HL-60 (cell line): ENCODE measurements around the gene SMIM12.

ENCODE experiments used
- DNase-seq, 2 experiments: peaks; one replicate each; pipeline ENCODE4 v3.0.0-alpha.2; 2010 to 2020; ENCODE audit warnings: low read depth in 1 of 2, low spot score in 1 of 2
- H3K27ac ChIP-seq: fragments of 250-450 bp; sonication (Bioruptor Pico); replicated peaks from 2 replicates; pipeline ENCODE4 v1.5.1; 2020; ENCODE audit warnings: mild to moderate bottlenecking, moderate library complexity
- H3K27me3 ChIP-seq: fragments of 250-450 bp; sonication (Bioruptor Pico); 2 replicates; pipeline ENCODE4 v1.5.1; 2021; ENCODE audit warnings: mild to moderate bottlenecking, moderate library complexity; ENCODE audit not compliant: insufficient read depth, poor library complexity, severe bottlenecking
- H3K4me3 ChIP-seq: replicated peaks from 2 replicates; pipeline ENCODE4 v1.5.1; 2011; ENCODE audit warnings: mild to moderate bottlenecking, control low read depth, low read length; ENCODE audit not compliant: insufficient read depth
- GABPA ChIP-seq: IDR thresholded peaks from 2 replicates; pipeline ENCODE4 v1.6.1; 2012; ENCODE audit warnings: low read depth
- POLR2AphosphoS5 ChIP-seq: IDR thresholded peaks from 2 replicates; pipeline ENCODE4 v1.6.1; 2012; ENCODE audit warnings: low read depth
- REST ChIP-seq: IDR thresholded peaks from 2 replicates; pipeline ENCODE4 v1.6.1; 2012; ENCODE audit warnings: low read depth; ENCODE audit not compliant: insufficient replicate concordance
- SPI1 ChIP-seq: IDR thresholded peaks from 2 replicates; pipeline ENCODE4 v1.6.1; 2012; ENCODE audit warnings: low read depth, mild to moderate bottlenecking, borderline replicate concordance
- TF ChIP-seq, protein P1 (sequence below): IDR thresholded peaks from one replicate; pipeline ENCODE4 v1.5.1; 2011; ENCODE audit warnings: low read length, control low read depth, inconsistent platforms; ENCODE audit not compliant: insufficient read depth

The SMIM12 gene

DNA sequence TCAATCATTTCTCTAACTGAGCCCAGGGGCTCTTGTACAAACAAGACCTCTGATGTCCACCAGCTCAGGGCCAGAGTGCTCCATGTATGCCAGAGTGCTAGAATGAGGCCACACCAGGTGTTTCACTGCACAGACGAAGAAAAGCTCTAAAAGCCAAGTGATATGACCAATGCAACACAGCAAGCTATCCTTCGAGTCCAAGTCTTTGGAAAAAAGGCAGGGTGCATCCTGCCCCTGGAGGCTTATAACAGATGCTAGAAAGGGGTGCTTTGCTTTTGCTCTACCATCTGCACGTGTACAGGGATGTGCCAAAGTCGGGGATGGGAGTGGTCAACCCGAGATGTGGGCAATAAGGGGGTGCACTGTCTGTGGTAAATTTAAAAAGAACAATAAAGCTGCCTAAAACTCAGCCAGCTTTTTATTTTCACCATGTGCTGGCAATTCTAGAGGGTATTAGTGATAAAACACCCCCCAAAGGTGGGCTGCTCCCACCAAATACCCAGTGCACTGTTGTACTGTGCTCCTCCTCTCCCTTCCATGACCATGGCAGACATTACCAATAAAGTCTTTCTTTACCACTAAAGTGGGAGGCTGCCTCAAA is 32.1 kb downstream of the SMIM12 start:
- Histone ChIP-seq H3K27me3 (no peaks in the 10 kb centered on the region), H3K4me3 (no peak overlapping the region), H3K27ac (no peak overlapping the region)
- TF ChIP-seq GABPA: no peak
- no peak for TF ChIP-seq SPI1
- no peak for TF ChIP-seq REST
- TF ChIP-seq, protein P1, sequence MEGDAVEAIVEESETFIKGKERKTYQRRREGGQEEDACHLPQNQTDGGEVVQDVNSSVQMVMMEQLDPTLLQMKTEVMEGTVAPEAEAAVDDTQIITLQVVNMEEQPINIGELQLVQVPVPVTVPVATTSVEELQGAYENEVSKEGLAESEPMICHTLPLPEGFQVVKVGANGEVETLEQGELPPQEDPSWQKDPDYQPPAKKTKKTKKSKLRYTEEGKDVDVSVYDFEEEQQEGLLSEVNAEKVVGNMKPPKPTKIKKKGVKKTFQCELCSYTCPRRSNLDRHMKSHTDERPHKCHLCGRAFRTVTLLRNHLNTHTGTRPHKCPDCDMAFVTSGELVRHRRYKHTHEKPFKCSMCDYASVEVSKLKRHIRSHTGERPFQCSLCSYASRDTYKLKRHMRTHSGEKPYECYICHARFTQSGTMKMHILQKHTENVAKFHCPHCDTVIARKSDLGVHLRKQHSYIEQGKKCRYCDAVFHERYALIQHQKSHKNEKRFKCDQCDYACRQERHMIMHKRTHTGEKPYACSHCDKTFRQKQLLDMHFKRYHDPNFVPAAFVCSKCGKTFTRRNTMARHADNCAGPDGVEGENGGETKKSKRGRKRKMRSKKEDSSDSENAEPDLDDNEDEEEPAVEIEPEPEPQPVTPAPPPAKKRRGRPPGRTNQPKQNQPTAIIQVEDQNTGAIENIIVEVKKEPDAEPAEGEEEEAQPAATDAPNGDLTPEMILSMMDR: no peak
- TF ChIP-seq POLR2AphosphoS5: no peak
- no peak for DNase-seq

- H3K27me3 ChIP-seq: no peaks in the 10 kb centered on the region
- DNase-seq: no peak
- H3K27ac ChIP-seq: no peak overlapping the region
- no peak overlapping the region for H3K4me3 ChIP-seq
- no peak for TF ChIP-seq GABPA
- TF ChIP-seq SPI1: no peak
- TF ChIP-seq REST: no peak
- TF ChIP-seq, protein P1: no peak
- TF ChIP-seq POLR2AphosphoS5: no peak
Measured at GRCh38 chr1:34825455-34826091, 34.0 kb downstream of the SMIM12 start.

DNA sequence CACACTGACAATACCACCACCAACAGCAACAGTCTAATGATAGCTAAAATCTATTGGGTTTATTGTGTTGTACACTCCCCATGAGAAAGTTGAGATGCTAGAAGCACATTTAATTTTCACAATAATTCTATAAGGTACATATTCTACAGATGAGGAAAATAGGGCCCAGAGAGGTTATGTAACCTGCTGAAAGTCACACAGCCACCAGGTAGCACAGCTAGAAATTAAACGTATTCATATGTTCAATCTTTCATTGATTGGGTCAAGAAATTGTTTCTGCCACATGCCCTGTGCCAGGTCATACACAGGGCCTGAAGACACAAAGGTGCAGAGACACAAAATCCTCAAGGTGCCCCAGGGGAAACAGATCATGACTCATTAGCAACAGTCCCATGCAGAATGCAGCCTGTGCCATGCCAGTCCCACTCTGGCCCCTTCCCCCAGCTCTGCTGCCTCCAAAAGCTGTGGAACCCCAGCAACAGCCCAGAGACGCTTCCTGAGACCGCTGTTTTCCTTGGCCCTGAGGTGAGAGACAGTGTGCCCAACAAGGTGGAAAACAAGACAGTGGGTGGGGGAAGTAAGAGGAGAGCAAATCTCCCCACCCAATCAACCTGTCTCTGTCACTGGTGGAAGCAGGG is 34.6 kb downstream of the SMIM12 start:
- Histone ChIP-seq H3K27me3 (no peaks in the 10 kb centered on the region), H3K4me3 (no peak overlapping the region), H3K27ac (no peak overlapping the region)
- TF ChIP-seq SPI1 (no peak), POLR2AphosphoS5 (no peak), GABPA (no peak), REST (no peak)
- TF ChIP-seq, protein P1: no peak
- no peak for DNase-seq
